Activated CD4-positive, CD25-positive, alpha-beta regulatory T cell treated with anti-CD3 and anti-CD28 coated beads, Interleukin-2, amount 50 U/mL, for 24 hours (primary cell): ENCODE results near the gene COLGALT1.

ENCODE experiments used
- ATAC-seq, 2 donors: fragments of 150-1000 bp; cut with Tn5 transposase; one replicate each; pipeline ENCODE4 v1.10.0; 2021; ENCODE audit warnings: mild to moderate bottlenecking in 1 of 2, moderate library complexity in 1 of 2

Gene COLGALT1

DNA sequence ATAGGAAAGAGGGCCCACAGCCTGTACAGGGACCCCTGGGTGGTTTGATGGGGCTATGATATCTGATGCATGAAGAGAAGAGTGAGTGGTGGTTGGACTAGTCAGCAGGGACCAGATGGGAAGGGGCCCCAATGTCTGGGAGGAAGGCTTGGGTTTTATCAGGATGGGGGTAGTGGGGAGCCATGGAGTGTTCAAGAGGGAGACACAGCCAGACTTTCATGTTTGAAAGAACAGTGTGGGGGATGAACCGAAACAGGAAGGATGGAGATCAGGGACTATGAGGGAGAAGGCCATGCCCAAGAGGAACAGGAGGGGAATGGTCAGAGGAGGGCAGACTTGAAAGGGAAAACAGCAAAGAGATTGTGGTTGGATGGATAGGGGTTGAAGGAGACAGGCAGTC, 69.6 kb downstream of the COLGALT1 start:
- no peak for ATAC-seq

DNA sequence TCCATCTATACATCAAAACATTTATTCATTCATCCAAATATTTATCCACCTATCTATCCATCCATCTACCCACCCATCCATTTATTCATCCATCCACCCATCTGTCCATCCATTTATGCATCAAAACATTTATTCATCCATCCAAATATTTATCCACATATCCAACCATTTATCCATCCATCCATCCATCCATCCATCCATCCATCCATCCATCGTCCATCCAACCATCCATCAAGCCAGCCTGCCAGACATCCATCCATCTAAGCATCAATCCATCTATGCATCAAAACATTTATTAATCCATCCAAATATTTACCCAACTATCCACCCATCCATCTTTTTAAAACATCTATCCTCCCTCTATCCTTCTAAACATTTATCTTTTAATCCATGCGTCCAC, 70.5 kb downstream of the COLGALT1 start:
- no peak for ATAC-seq

DNA sequence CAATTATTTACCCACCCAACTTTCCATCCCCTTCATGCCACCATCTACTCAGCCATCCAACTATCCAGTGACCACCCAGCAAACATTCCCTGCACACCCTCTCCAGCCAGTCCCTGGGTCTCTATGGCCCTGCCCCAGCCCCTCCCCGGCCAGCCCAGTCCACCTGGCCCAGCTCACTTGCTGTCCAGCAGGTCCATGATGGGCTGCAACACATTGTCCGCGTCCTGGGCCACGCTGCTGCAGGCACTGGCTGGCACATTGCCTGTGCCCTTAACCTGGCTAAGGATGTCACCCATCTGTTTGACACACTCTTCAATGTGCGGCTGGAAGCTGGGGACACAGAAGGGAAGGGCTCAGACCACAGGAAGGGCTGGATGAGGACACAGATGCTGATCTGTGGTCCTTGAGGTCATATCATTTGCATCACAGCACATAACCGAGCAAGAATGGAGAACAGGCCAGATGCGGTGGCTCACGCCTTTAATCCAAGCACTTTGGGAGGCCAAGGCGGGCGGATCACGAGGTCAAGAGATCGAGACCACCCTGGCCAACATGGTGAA, 71.1 kb downstream of the COLGALT1 start:
- ATAC-seq, result no peak

DNA sequence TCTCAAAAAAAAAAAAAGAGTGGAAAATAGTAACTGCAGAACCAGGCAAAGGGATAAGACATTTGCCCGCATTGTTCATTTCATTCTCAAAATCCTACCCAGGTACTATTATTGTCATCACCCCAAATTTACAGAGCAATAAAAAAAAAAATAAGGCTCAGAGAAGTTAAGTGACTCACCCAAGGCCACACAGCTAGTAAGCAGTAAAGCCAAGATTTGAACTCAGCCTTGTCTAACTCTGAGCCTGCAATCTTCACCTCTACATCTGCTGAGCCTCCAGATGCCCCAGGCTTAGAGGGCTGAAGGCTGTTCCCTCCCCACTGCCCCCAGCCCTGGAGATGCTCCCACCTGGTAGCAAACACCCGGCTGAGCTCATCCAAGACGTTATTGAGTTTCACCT, 71.7 kb downstream of the COLGALT1 start:
- ATAC-seq, result no peak

DNA sequence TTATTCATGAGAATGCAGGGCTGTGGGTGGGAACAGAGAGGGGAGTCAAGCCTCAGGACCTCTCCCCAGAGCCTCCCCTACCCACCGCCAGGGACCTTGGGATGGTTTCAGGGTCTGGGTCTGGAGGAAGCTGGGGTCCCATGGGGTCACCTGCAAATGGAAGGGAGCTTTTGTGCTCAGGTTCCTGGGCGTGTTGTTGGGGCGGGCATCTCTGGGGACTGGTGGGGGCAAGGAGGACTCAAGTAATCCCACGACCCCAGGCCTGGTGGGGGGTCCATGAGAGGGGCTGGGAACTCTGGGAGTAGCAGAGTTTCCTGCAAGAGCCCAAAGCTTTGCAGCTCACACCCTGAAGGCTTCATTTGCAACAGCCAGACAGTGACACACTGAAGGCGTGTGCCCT, 72.5 kb downstream of the COLGALT1 start:
- ATAC-seq, result no peak

DNA sequence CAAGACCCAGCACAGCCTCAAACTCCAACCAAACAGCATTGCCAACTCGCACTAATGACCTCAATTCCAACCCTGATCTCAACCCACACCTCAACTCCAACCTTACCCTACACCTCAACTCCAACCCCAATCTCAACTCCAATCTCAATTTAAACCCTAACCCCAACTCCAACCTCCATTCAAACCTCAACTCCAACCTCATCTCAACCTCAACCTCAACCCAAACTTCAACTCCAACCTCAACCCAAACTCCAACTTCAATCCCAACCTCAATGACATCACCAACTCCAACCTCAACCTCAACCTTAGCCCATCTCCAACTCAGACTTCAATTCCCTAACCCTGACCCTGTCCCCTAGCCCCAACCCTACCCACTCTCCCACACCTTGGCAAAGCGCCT, 74.3 kb downstream of the COLGALT1 start:
- ATAC-seq, result no peak

DNA sequence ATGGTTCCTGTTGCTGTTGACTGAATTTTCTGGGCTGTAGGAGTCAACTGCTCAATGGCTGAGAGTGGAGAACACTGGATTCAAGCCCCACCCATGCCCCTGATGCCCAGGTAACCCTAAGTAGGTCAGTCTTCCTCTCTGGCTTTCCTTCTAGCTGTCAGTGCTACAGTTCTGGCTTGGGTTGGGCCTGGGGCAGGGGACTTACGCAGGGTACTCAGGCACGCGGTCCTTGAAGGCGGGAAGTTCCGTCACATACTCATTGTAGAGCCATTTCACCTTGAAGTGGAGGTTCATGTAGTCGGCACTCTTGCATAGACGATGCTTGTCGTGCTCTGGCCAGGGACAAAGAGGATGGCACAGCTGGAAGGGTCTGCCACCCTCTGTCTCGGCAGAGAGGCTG, 77.1 kb downstream of the COLGALT1 start:
- no peak for ATAC-seq
